ENCODE measurements around the gene RASEF.
A peak's percentile ranks its signal among the peaks of the same experiment; 100 is the strongest.
"Not testable (repeated sequence)": the region's sequence is repeated elsewhere in the genome, so short reads cannot be mapped to it uniquely, and the experiment has no call there.

RASEF gene

DNA sequence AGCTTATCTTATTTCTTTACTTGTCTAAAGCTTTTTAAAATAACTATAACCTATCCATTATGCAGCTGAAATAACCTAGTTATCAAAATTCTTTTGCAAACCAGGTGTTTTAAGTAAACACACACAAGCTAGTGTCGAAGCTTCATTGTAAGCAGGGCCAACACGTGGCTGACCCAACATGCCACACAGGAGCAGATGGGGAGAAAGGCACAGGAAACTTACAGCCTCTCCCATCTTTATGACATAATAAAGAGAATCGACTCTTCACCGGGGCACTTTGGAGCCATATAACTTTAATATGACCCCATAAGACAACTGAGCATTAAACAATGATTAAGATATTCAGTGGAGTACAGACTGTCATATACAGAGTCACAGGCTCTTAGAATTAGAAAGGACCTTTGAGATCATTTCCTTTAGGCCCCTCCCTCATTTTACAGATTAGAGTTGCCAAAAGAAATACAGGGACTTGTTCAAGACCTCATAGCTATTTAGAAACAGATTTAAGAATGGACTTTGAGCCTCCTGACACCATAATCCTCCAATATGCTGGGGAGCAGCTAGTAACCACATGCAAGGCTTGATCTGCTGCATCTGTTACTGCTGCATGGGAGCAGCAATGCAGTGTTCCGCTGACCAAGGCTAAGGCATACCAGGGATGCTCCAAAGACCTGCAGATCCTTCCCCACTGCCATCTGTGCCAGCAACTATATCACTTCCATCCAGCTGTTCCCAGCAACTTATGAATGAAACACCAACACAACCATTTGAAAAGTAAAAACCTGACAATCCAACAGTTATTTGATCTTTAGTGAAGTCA, 75.4 kb downstream of the RASEF start:
- FAIRE-seq (no peak), DNase-seq (ENCODE audit: insufficient read length, low spot score) (no peak)

DNA sequence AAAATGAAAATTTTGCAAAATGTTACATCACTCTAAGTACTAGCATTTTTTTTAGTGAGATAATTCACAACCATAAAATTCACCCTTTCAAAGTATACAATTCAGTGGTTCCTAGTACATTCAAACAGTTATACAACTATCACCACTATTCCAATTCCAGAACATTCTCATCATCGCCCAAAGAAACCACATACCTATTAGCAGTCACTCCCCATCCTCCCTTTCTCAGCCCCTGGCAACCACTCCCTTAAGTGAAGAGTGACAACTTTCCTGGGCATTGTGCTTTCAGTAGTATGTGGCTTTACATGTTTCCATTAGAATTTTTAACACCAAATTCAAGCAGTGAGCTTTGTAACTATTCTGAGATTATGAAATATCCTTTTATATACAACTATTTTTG, 81.4 kb downstream of the RASEF start:
- FAIRE-seq (no peak), DNase-seq (ENCODE audit: insufficient read length, low spot score) (no peak)

DNA sequence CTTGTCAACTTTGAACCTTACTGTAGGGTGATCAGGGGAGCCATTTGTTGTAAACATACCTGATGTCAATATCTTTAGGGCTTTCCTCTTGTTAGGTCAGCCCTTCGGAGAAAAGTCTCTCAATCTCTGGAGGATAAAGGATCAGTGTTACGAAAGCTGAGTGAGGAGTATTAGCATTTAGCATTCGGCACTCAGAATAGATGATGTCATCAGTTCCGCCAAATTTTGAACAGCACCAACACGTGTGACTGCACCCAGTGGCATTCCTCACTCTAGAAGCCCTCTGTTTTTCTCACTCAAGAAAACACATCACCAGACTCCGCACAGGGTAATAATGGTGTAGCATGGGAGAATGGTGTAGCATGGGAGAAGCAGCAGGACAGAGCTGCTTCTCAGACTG, 87.8 kb downstream of the RASEF start:
- DNase-seq (ENCODE audit: insufficient read length, low spot score) (no peak), FAIRE-seq (no peak)

DNA sequence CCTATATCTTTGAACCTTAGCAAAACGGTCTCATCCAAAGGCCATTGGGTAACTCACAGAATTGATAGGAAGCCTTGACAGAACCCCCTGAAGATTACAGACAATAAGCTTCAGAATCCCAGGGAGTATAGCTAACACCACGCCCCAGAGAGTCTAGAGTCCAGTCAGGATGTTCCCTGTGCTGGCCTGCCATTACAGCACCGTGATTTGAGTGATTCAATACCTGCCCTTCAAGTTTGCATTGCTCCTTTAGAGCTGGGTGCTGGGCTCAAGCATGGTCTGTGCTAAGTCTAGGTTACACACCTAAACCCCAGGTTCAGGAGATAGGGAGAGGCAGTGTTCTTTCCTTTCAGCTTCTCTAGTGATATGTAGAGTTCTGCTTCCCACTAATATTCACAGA, 90.5 kb downstream of the RASEF start:
- FAIRE-seq (no peak), DNase-seq (ENCODE audit: insufficient read length, low spot score) (no peak)

DNA sequence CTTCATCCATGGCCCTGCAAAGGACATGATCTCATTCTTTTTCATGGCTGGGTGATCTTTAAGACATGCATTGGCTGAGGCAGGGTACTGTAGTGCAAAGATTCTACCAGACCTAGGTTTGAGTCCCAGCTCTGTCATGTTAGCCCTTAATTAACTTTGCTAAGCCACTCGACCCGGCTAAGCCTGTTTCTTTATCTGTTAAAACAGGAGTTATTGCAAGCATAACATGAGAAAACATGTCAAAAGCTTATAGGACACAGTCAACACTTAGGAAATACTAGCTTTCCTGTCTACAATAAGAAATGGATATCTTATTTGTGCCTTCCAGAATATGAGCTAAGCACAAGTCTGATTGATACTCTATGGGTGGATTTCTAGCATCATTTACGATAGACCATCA, 92.6 kb downstream of the RASEF start:
- DNase-seq (ENCODE audit: insufficient read length, low spot score), result no peak
- FAIRE-seq, result no peak

DNA sequence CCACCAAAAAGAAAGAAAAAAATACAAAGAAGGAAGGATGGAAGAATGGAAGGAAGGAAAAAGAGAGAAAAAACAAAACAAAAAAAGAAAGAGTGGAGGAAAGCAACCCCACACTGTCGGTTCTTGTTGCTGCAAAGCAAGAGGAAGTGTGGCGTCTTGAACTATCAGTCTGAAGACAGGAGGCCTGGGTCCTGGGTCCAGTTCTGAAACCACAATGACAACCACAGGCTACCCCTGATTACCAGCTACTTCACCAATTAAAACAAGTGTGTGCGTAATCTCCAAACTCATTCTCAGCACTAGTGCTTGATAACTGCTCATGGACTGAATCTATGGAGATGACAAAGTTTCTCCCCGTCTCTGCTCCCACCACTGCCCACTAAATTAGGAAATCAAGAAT, 93.7 kb downstream of the RASEF start:
- no peak for FAIRE-seq
- DNase-seq (ENCODE audit: insufficient read length, low spot score), result no peak

DNA sequence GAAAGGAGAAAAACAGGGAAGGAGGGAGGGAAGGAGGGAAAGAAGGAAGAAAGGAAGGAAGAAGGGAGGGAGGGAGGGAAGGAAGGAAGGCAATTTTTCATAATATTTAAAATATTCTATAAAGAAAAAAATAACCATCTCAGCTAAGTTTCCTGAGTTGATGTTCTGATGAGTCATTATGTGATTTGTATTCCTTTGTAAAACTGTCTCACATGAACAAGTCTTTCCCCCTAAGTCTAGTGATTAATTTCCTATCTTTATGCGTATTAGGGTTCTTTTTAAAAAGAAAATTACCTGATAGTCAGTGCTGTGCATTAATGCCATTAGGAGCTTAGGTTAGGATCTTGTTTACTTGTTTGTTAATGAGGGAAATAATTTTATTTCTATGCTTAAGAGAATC, 94.1 kb downstream of the RASEF start:
- FAIRE-seq (no peak), DNase-seq (ENCODE audit: insufficient read length, low spot score) (no peak)

DNA sequence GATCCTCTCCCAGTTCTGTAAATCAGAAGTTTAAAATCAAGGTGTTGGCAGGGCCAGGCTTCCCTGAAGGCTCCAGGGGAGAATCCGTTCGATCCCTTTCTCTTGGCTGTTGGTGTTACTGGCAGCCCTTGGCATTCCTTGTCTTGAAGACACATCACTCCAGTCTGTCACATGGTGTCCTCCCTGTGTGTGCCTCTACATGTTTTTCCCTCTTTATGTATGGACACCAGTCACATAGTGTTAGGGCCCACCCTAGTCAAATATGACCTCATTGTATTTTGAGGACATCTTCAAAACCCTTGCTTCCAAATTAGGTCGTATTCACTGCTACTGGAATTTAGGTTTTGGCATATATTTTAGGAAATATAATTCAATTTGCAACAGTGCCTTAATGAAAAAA, 94.6 kb downstream of the RASEF start:
- FAIRE-seq, result no peak
- DNase-seq (ENCODE audit: insufficient read length, low spot score), result no peak

DNA sequence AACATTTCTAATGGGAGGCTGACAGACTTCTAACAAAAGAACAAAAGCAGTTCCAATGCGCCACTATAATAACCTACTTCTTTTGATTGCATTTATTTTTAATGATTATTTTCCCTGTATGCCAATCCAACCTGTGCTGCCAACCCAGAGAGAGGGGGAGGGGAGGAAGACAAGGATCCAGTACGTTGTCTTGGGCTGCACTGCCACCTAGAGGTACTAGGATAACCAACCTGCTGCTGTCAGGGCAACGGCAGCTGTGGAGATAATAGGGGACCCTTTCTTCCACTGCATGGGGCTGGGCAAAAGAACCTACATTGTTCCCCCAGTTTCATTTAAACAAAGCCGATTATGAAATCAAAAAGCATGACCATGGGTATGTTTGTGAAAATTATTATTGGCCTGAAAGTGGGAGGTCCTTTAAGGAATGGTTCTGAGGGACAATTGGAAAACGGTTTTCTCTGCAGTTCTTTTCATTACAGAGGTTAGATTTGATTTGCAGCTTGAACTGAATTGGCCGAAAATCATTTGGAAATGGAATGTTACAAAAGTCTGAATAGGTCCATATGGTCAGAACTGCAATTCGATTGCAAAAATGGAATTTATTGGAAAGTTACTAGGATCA, 101.3 kb downstream of the RASEF start:
- peak; percentile 91 for FAIRE-seq

DNA sequence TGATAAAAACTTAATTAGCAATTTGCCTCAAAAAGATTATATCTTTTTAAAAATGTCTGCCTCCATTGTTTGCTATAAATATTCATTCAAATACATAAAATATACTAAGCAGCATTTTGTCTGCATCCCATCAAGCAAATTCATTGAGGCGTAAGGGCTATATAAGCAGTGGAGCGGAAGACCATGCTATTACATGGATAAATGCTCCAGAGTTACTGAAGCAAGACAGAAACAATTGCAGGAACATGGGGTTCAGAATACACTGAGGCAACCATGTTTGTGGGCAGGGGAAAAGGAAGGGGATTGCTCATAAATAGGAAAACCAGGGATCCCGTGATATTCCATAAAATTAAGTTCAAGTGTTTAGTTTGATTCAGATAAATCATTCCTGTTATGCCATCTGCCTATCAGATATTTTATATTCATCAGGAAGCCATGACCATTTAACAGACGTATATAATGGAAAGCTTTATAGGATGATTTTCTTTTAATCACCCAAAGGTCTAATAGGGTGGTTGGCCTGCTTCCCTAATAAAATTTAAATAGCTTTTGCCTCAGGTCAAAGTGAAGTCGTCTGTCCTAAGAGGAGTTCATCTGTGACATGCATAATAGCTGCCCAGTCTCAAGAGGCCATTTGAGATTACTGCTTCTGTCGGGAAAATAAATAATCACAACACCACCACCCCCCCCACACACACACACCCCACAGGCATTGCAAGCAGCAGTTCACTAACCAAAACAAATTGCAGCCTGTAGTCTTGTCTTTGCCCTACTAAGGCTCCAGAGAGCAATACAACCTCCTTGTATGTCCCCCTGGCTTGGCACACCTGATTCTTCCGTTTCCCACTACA, 105.2 kb downstream of the RASEF start:
- DNase-seq (ENCODE audit: insufficient read length, low spot score) (no peak), FAIRE-seq (no peak)

More for the DNA sequence above, 101.3 kb downstream of the RASEF start:
- peak; percentile 53 for DNase-seq (ENCODE audit: insufficient read length, low spot score)

DNA sequence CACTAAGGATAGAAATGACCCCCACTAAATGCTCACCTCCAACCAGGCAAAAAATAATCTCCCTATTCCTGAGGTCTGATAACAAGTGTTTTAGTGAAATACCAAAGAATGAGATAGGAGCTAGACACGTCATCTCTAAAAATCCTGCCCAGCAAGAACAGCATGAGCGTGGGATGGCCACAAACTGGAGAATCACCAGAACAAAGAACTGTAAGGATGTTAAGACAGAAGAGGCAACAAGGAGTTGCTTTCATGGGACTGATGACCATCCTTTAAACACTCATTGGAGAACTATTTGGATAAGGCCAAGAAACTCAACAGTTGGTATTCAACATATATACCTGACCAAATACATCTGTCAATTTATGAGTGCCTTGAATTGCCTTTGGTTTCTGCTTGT, 113.7 kb downstream of the RASEF start:
- DNase-seq (ENCODE audit: insufficient read length, low spot score), result no peak
- no peak for FAIRE-seq

DNA sequence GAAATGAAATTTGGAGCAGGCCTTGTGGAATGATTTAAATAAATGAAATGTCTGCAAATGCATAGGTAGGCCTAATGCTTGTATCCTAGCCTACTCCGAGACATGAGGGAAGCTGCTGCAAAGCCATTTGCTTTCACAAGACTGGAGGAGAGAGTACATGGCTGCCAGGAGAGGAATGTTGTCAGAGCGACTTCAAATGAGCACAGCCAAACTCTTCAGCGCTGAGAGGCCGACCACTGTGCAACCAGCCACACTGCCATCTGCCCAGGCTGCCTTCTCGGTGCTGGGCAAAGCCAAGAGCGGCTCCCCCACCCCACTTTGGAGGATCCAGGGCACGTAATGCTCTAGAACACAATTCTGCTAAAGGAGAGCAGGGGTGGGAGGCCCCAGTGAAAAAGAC, 122.6 kb downstream of the RASEF start:
- no peak for DNase-seq (ENCODE audit: insufficient read length, low spot score)
- FAIRE-seq, result no peak

DNA sequence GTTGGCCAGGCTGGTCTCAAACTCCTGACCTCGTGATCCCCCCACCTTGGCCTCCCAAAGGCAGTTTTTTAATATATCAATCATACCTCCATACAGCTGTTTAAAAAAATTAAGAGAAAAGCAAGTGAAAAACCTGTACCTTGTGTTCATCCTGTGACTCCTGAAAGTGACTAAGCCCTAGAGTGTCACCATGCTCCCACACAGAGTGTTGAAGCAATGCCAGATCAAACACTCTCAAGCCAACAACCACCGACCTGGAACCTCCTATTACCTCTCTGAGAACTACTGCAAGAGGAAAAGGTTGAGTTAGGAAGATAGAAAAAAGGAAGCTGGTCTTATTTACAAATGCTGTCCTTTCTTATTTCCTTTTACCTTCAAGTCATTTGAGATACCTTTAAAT, 123.5 kb downstream of the RASEF start:
- DNase-seq (ENCODE audit: insufficient read length, low spot score) (no peak), FAIRE-seq (no peak)

DNA sequence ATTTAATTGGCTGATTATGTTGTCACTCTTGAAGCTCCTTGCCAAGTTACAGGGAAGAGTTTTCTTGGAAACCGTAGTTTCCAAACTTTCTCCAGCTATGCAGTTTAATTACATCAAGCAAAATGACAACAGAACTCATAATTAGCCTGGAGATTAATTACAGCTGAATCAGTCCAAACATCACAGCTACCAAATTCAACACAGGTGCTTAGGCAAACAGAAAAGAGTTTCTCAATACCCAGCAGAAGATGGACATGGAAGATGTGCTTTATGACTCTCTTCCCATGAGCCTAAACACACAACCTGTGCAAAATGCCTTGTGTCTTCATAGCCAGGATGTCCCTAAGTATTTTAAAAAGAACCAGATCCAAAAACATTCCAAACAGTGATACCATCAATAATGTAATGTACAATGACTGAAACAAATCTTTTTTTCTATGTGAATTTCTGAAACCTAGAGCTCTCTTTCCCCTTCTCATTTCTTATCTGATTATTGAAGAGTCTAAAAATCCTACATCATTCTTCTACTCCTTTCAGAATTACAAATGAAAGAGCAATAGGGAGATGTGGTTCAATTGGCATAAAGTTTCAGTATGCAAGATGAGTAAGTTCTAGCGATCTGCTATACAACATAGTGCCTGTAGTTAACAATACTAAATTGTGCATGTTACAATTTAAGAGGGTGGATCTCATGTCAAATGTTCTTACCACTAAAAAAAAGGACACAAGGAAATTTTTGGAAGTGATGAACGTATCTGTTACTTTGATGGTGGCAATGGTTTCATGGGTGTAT, 124.3 kb downstream of the RASEF start:
- DNase-seq (ENCODE audit: insufficient read length, low spot score) (no peak), FAIRE-seq (no peak)

DNA sequence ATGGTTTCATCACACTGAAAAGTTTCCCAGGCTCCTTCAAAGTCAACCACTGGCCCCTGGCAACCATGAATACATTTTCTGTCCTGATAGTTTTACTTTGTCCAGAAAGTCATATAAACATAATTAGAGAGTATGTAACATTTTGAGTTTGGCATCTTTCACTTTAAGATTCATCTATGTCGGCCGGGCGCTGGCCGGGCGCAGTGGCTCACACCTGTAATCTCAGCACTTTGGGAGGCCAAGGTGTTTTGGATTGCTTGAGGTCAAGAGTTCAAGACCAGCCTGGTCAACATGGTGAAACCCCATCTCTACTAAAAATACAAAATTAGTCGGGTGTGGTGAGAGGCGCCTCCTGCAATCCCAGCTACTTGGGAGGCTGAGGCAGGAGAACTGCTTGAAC, 126.4 kb downstream of the RASEF start:
- FAIRE-seq; DNase-seq (ENCODE audit: insufficient read length, low spot score): not testable (repeated sequence)

DNA sequence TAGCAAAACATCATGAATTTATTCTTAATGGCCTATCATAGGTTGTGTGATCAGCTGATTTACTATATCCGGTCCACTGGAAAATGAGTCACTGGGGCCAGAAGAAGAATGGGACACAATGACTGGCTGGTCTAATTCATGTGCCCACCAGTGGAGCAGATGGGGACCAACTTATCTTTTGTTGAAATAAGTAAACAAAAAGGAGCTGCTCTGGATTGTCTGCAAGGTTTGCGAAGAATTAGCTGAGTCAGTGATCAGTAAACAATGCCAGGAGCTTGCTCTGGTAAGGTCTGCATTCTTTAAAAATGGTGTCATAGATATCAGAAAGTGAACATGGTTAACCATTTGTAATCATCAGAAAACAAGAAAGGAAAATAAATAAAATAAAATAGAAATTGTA, 128.0 kb downstream of the RASEF start:
- FAIRE-seq, result no peak
- DNase-seq (ENCODE audit: insufficient read length, low spot score), result no peak

DNA sequence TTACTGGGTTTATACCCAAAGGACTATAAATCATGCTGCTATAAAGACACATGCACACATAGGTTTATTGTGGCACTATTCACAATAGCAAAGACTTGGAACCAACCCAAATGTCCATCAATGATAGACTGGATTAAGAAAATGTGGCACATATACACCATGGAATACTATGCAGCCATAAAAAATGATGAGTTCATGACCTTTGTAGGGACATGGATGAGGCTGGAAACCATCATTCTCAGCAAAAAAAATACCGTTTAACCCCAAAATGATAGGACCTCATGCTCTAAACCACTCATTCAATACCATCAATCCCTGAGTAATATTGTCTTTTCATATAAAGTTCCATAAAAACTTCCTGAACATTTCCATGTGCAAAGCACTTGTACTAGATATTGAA, 128.9 kb downstream of the RASEF start:
- not testable (repeated sequence) for FAIRE-seq; DNase-seq (ENCODE audit: insufficient read length, low spot score)

DNA sequence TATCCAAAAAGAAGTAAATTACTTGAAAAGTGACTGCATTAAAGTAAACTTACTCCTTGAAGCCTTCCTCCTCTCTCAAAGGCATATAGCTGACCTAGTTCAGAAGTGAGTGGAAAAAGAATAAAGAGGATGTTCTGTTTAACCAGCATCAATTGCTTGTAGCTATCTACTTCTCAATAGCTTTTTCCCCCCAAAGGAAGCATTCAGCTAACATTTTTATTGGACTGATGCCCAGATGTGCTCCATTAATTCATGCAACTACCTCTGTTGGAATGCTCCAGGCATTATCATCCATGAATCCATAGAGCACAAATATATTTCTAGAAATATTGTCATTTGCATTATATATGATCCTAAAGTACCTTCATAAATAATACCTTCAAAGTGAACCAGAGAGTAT, 132.8 kb downstream of the RASEF start:
- DNase-seq (ENCODE audit: insufficient read length, low spot score), result no peak
- no peak for FAIRE-seq

All from GM19239 (cell line).